Measurements from ENCODE around the gene AAK1. TPM values are rescaled to one million over a fixed set of nuclear protein-coding genes. Genes with fewer than 3 reads are reported as not detected.

AAK1 gene
- total RNA-seq, 1 experiment from 2014 or later: 40.5 TPM

DNA sequence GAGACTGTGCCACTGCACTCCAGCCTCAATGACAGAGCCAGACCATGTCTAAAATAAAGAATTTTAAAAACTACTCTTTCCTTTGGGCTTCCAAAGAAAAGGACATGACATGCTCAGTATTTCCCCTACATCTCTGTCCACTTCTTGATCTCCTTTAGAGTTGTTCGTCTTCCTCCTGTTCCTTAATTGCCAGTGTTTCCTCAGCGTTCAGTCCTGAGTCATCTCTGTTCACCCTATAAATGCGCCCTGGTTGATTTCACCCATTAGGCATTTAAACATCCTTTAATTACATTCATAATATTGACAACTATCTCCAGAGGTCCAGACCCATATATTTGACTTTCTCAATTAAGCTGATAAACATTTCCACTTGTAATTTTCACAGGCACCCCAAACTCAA, 64.0 kb downstream of the AAK1 start:
- no TSS peak for BruUV-seq (replicated peaks)
- CTCF ChIA-PET: no interaction called here
- intact Hi-C loops (cut with micrococcal nuclease; ENCODE audit: unreplicated experiment): no loop called here
- Histone ChIP-seq H3K27ac (ENCODE audit: low read depth, low read length, poor library complexity, severe bottlenecking) (no peak overlapping the region), H3K27me3 (replicated peaks; ENCODE audit: insufficient read depth, low read depth, low read length, poor library complexity) (no peaks in the 10 kb centered on the region), H3K9me3 (ENCODE audit: low read depth, low read length, poor library complexity, severe bottlenecking) (no peaks in the 10 kb centered on the region), H3K4me1 (ENCODE audit: insufficient read depth, low read length, poor library complexity, severe bottlenecking) (peaks cover 18% of the 10 kb centered on the region), H3K36me3 (ENCODE audit: insufficient read depth, low read length, poor library complexity, severe bottlenecking) (no peaks in the 10 kb centered on the region), H3K4me3 (ENCODE audit: low read depth, low read length, poor library complexity, severe bottlenecking) (no peak overlapping the region)
- TF ChIP-seq, protein P1, sequence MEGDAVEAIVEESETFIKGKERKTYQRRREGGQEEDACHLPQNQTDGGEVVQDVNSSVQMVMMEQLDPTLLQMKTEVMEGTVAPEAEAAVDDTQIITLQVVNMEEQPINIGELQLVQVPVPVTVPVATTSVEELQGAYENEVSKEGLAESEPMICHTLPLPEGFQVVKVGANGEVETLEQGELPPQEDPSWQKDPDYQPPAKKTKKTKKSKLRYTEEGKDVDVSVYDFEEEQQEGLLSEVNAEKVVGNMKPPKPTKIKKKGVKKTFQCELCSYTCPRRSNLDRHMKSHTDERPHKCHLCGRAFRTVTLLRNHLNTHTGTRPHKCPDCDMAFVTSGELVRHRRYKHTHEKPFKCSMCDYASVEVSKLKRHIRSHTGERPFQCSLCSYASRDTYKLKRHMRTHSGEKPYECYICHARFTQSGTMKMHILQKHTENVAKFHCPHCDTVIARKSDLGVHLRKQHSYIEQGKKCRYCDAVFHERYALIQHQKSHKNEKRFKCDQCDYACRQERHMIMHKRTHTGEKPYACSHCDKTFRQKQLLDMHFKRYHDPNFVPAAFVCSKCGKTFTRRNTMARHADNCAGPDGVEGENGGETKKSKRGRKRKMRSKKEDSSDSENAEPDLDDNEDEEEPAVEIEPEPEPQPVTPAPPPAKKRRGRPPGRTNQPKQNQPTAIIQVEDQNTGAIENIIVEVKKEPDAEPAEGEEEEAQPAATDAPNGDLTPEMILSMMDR (conservative IDR thresholded peaks at IDR 0.05; ENCODE audit: low read depth, low read length): no peak
- no peak for TF ChIP-seq EZH2 (IDR thresholded peaks at IDR 0.05; ENCODE audit: borderline replicate concordance, low read depth, low read length, poor library complexity, severe bottlenecking)
- no peak for DNase-seq (ENCODE audit: low spot score)
- POLR2A ChIA-PET (ENCODE audit: low non-redundant PET): no interaction called here

DNA sequence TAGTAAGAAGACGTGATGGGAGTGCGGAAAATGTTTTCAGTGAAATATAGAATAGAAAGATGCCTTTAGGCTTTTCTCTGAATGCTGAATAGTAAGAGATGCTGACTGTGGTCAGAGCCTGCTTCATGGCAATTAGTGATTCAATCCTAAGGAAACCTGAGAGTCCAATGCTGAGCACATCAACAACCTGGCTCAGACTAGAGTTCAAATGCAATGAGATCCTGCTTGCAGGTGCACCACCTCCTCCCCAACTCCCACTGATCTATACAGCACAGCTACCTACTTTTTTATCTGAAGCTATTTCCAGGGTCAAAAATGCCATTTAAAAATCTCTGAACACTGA, 65.4 kb downstream of the AAK1 start:
- BruUV-seq (replicated peaks): no TSS peak
- Histone ChIP-seq H3K27ac (ENCODE audit: low read depth, low read length, poor library complexity, severe bottlenecking) (no peak overlapping the region), H3K4me3 (ENCODE audit: low read depth, low read length, poor library complexity, severe bottlenecking) (no peak overlapping the region), H3K36me3 (ENCODE audit: insufficient read depth, low read length, poor library complexity, severe bottlenecking) (no peaks in the 10 kb centered on the region), H3K4me1 (ENCODE audit: insufficient read depth, low read length, poor library complexity, severe bottlenecking) (peaks cover 18% of the 10 kb centered on the region), H3K9me3 (ENCODE audit: low read depth, low read length, poor library complexity, severe bottlenecking) (no peaks in the 10 kb centered on the region), H3K27me3 (replicated peaks; ENCODE audit: insufficient read depth, low read depth, low read length, poor library complexity) (no peaks in the 10 kb centered on the region)
- no peak for DNase-seq (ENCODE audit: low spot score)
- intact Hi-C loops (cut with micrococcal nuclease; ENCODE audit: unreplicated experiment): no loop called here
- POLR2A ChIA-PET (ENCODE audit: low non-redundant PET): interaction anchor here (0.6 kb wide), 1 partner anchor 145 kb away, joined by 4 read pairs; no protein-coding TSS in a partner anchor
- TF ChIP-seq, protein P1 (conservative IDR thresholded peaks at IDR 0.05; ENCODE audit: low read depth, low read length): no peak
- no peak for TF ChIP-seq EZH2 (IDR thresholded peaks at IDR 0.05; ENCODE audit: borderline replicate concordance, low read depth, low read length, poor library complexity, severe bottlenecking)
- CTCF ChIA-PET: no interaction called here

DNA sequence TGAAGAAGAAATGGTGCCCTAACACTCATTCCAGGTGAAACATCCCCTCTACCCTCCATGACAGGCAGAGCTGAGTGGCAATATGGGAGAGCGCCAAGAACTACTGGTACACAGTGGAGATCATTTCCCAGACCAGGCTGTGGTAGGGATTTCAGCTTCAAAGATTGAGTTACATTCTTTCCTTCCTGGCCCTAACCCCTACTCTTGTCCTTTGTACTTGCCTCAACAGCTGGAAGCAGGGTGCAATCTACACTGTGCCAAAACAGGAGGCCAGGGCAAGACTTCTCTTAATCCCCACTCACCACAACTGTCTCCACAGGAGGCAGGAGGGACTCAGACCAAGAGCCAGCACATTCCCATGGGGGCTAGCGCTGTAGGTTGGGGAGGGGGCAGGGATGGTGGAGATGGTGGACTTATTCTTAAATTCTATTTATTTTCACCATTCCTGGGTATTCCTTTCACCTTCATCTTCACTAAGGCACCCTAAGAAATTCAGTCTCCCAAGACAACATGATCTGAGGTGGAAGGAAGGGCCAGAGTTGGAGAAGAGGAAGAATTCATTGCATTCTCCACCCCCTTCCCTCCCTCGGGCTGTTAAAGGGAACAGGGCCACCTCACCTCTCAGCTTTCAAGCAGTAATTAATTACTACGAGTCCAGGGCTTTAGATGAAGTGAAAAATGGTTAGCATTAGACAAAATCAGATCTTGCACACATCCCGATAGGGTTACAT, 65.9 kb downstream of the AAK1 start:
- ChIA-PET POLR2A (ENCODE audit: low non-redundant PET) (interaction anchor here (0.6 kb wide), 1 partner anchor 146 kb away, joined by 4 read pairs; no protein-coding TSS in a partner anchor), CTCF (no interaction called here)
- H3K27me3 ChIP-seq (replicated peaks; ENCODE audit: insufficient read depth, low read depth, low read length, poor library complexity): no peaks in the 10 kb centered on the region
- no peak overlapping the region for H3K27ac ChIP-seq (ENCODE audit: low read depth, low read length, poor library complexity, severe bottlenecking)
- no peak overlapping the region for H3K4me3 ChIP-seq (ENCODE audit: low read depth, low read length, poor library complexity, severe bottlenecking)
- no peak for DNase-seq (ENCODE audit: low spot score)
- intact Hi-C loops (cut with micrococcal nuclease; ENCODE audit: unreplicated experiment): no loop called here
- no TSS peak for BruUV-seq (replicated peaks)
- TF ChIP-seq, protein P1 (conservative IDR thresholded peaks at IDR 0.05; ENCODE audit: low read depth, low read length): no peak
- TF ChIP-seq EZH2 (IDR thresholded peaks at IDR 0.05; ENCODE audit: borderline replicate concordance, low read depth, low read length, poor library complexity, severe bottlenecking): no peak
- no peaks in the 10 kb centered on the region for H3K9me3 ChIP-seq (ENCODE audit: low read depth, low read length, poor library complexity, severe bottlenecking)
- H3K4me1 ChIP-seq (ENCODE audit: insufficient read depth, low read length, poor library complexity, severe bottlenecking): peaks cover 14% of the 10 kb centered on the region
- H3K36me3 ChIP-seq (ENCODE audit: insufficient read depth, low read length, poor library complexity, severe bottlenecking): no peaks in the 10 kb centered on the region

Measured in A673 (cell line).